HG03520 (cell line): ENCODE data around the gene ETS2.

ENCODE experiments used
- ATAC-seq: cut with Tn5 transposase; IDR thresholded peaks from one replicate; pipeline ENCODE4 v1.9.1; 2021; ENCODE audit warnings: mild to moderate bottlenecking, moderate library complexity; ENCODE audit not compliant: unreplicated experiment

ETS2 gene

DNA sequence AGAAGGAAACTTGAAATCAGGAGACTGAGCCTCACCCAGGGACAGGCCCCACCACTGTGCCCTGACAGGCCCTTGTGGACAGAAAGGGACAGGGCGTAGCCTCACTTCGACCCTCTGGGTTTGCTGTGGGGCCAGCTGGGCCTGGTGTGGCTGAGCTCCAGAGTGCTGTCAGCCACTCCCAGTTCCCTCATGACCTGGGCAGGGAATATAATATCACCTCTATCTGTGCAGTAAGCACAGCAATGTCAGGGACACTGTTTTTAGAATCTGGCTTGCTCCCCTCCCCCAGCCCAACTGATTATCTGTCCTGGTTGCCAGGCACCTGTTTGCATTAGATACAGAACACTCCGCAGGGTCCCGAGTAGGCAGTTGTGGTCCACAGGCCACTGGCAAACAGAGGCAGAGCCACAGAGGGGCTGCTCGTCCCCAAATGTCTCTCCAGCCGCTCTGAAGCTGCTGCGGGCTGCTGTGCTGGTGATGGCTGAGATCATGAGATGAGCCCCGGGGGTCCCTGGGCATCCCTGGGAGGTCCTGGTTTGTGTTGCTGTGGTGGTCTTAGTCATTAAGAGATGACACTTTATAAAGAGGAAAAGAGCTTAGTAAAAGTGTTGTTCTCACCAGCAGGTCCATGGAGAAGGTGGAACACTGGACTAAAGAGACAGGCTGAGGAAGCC is 51.6 kb downstream of the ETS2 start:
- no peak for ATAC-seq

DNA sequence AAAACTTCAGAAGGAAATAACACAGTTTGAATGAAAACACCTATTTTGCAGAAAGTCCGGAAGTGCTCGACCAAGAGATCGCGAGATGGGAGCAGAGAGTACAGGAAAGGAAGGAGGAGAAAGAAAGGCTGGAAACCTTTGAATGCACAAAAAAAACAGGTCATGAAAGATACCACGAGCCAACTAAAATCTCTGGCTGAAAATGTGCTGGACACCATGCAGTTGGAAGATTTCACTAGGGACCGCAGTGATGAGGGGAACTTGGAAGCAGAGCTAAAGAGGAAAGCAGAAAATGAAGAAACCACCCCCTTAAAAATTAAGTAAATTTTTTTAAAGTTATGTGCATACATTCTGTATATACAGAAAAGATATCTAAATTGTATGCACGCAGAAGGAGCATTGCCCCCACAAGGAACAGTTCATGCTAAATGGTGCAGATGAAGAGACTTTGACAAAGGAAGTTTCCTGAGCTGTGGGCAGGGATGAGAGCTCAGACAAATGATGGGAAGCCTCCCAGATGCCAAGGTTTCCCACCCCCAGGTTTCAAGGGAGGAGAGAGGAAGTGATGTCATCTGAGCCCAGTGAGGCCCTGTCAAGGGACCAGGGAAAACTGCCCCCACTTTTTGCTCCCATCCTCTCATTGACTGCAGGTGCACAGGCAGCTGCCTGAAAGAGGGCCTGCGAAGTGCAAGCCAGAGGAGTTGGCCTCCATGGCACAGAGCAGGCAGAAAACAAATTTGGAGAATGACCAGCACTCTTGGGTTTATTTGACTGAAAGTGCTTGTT is 52.5 kb downstream of the ETS2 start:
- ATAC-seq = no peak

DNA sequence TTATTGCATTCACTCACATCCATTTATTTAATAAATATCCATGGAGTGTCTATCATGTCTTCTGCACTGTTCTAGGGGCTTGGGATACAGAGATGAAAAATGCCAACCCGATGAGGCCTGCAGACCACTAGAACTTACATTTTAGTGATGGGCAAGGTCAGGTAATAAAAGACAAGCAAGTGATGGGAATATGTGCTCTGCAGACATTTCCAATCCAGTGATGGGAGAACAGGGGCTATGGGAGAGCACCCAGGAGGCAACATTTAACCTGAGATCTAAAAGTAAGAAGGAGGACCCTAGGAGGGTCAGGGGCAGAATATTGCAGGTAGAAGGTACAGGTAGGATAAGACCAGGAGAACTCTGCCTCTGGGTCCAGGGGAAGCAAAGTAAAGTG is 53.1 kb downstream of the ETS2 start:
- no peak for ATAC-seq

DNA sequence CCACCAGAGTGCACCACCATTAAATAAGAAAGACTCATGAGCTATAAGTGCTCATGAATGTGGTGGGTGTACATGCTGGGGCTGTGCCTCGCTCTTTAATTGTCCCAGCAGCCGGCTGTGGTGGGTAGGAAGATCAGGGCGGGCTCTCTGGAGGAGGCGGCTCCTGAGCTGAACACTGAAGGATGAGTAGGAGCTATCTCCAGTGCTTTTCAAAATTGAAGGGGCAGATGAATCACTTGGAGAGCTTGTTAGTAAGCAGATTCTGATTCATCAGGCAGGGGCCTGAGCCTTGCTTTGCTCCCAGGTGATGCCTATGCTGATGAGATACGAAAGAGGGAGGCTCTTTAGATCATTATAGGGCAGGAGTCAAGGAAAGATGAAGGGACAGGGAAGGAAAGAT is 54.1 kb downstream of the ETS2 start:
- ATAC-seq = no peak

DNA sequence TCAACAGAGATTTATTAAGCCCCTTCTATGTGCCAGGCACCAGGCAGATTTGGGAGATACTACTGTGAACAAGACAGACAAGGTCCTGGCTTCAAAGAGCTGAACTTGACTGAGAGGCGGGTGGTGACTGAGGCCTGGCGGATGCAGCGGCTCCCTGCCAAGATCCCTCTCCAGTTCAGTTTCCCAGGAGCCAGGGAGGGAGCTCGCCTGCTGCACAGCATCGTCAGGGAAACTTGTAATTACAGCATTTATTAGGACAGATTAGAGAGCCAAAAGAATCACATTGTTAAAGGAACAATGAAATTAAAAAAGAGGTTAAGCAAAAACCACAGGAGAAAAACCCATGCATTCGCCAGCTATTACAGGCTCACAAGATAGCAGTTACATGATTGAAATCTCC is 55.3 kb downstream of the ETS2 start:
- ATAC-seq = no peak

DNA sequence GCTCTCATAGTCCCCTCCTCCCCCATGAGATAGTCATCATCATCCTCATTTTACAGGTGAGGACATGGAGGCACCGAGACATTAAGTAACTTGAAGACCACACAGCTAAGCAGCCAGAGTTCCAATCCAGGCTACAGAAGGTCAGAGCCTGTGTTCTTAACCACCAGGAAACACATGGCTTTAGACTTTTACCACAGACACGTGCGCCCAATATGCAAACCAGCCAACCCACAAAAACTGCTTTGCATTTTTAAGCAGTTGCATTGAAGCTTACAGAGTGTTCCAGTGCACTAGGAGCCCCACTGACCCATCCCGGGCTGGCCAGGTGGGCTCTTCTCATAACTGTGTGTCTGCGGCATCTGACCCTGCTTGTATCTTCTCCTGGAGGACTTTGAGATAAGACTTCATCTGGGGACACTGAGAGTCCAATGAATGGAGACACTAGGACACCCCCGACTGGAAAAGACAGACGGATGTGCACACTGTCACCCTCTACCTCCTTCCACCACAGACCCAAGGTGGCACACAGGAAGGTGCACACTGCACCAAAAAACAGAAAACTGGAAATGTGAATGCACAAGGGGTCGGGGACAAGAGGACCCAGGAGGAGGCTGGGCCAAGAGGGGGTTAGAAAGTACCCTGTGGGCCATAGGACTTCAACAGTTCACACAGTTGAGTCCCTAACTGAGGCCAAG is 56.4 kb downstream of the ETS2 start:
- ATAC-seq = peak; percentile 80

DNA sequence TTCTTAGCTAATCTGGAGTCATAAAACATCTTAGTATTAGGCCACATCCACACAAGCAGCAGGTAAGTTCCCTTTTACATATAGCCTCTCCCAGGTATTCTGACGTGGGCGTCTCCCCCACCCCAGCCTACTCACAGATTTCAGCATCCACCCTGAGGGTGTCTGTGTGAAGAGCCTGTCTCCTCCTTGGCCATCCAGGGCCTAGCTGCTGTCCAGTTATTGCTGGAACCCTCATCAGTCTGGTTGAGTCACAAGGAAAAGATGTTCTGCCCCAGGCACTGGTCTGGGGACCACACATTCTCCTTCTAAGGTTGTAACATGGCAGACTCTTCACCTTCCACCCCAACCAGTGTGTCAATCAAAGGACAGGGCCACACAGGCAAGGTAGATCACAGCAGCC is 57.6 kb downstream of the ETS2 start:
- ATAC-seq = no peak

DNA sequence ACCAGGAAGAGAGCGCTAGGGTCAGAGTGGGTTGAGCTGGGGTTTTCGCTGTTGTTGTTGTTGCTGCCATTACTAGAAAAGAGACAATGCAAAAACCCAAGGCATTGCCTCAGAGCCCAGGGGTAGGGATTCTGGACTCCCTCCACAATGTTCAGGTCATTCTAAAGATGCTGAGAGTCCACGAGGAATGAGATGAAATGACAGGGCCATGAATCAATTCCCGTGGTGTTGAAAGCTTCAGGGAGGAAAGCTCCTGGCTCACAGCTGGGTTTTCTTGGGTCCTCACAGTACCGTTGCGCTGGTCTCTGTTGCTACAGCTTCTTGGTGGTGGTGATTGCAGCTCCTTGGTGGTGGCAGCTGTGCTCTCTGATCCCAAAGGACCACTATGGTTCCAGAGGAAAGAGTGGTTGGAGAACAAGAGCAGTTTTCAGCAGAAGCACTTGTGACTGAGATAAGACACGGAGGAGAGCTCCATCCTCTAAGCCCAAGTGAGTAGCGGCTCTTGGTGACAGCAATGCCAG is 58.2 kb downstream of the ETS2 start:
- ATAC-seq = no peak

DNA sequence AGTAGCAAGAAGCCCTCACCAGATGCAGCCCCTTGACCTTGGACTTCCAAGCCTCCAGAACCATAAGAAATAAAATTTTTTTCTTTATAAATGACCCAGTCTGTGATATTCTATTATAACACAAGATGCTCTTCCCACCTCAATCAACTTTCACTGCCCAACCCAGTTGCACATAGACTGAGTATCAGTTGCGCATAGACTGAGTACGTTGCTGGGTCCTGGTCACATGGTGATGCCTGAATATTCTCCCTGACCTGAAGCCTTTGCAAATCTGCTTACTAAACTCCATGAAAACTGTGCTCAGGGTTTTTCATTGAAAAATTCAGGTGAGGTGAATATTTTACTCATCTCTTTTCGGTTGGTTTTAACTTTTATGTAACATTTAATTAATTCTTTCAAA is 59.2 kb downstream of the ETS2 start:
- no peak for ATAC-seq

DNA sequence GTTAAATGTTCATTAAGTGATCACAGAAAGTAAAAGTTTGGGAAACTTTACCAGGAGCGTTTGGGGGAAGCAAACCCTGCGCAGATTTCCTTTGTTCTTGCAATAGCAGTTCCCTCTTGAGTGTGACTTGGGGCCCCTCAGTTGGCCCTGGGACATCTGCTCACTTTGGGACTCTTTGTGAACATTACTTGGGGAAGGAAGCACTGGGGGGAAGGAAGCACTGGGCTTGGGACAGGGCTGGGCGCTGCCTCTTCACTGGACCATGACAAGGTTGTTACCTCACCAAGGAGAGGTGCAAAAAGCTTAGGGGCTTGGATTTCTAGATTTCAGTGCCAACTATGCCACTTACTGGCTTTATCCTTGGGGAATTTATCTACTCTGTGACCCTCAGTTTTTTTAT is 63.5 kb downstream of the ETS2 start:
- no peak for ATAC-seq

DNA sequence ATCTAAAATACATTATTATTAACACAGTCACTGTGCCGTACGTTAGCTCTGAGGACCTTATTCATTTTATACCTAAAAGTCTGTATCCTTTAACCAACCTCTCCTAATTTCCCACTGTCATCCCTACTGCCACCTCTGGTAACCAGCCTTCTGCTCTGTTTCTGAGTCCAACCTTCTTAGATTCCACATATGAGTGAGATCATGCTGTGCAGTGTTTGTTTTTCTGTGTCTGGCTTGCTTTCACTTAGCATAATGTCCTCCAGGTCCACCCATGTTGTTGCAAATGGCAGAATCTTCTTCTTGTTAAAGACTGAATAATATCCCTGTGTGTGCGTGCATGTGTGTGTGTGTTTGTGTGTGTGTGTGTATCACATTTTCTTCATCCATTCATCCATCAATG is 64.2 kb downstream of the ETS2 start:
- no peak for ATAC-seq
